Right lobe of liver (tissue), 6 donors: ENCODE data around the gene PIP5K1B. TPM values are rescaled to one million over a fixed set of nuclear protein-coding genes. Genes with fewer than 3 reads are reported as not detected.

ENCODE experiments used
- ATAC-seq, 4 donors: fragments of 200-7000 bp; cut with Tn5 transposase; one replicate each; pipeline ENCODE4 v1.9.1; 2020; ENCODE audit warnings: mild to moderate bottlenecking in 4 of 4, moderate library complexity in 4 of 4
- DNase-seq, 3 donors: peaks; one replicate each; pipeline ENCODE4 v3.0.0-alpha.2; 2020
- H3K27ac ChIP-seq, 3 donors: fragments of 200-600 bp; one replicate each; pipeline ENCODE4 v1.8.0; 2022
- H3K27me3 ChIP-seq, 2 donors: fragments of 200-600 bp; one replicate each; pipeline ENCODE4 v1.8.0; 2022
- H3K36me3 ChIP-seq, 4 donors: fragments of 200-600 bp; sonication (generic) in 1 of 4; one replicate each; pipeline versions ENCODE4 v1.5.1 to v1.8.0; 2017 to 2022; ENCODE audit warnings: control low read depth in 1 of 4
- H3K4me1 ChIP-seq, 4 donors: fragments of 200-600 bp; sonication (generic) in 1 of 4; one replicate each; pipeline versions ENCODE4 v1.5.1 to v1.8.0; 2017 to 2022; ENCODE audit warnings: control low read depth in 1 of 4
- H3K4me3 ChIP-seq, 3 donors: fragments of 200-600 bp; one replicate each; pipeline ENCODE4 v1.8.0; 2022
- H3K9me3 ChIP-seq, 4 donors: fragments of 200-600 bp; sonication (generic) in 1 of 4; one replicate each; pipeline versions ENCODE4 v1.5.1 to v1.8.0; 2017 to 2022; ENCODE audit warnings: control low read depth in 1 of 4
- POLR2A ChIP-seq: fragments of 450-650 bp; IDR thresholded peaks from one replicate; pipeline ENCODE4 v1.6.1; 2017; ENCODE audit warnings: antibody characterized with exemption, mild to moderate bottlenecking
- WGBS: methylation state at CpG from one replicate; pipeline ENCODE4 v1.1.6; 2018; ENCODE audit warnings: low coverage, low lambda C conversion rate; ENCODE audit not compliant: insufficient coverage; ENCODE audit errors: missing lambda C conversion rate; 5-methylcytosine and 5-hydroxymethylcytosine counted together
- intact Hi-C, 2 donors: fragments of 100-400 bp; cut with DNase I; formaldehyde crosslinking; loops; one replicate each; pipeline versions ENCODE4 v1.11.2 to v1.14.1; 2022
- total RNA-seq, 6 experiments: library from RNA; depleted of rRNA in 2 of 6; stranded (reverse); fragments of >200 nt in 2 of 6; fragmentation: NEBNext Ultra II Directional in 3 of 6; extraction: Animal tissue kit (Norgen Biotek cat#: 25700) in 3 of 6; gene quantifications; one replicate each; pipeline versions ENCODE4 v1.1.0 to v1.2.4, GENCODE V29; 2016 to 2023
- TF ChIP-seq, protein P1 (sequence below), 4 donors: fragments of 200-600 bp in 3 of 4; fragments of 450-650 bp in 1 of 4; IDR thresholded peaks; one replicate each; pipeline versions ENCODE4 v1.5.1 to v1.8.0; 2016 to 2022; ENCODE audit warnings: antibody characterized with exemption in 4 of 4, mild to moderate bottlenecking in 2 of 4
- donor health status: DM: no; HTN: yes; CAD: no.
- donor health status: DM: no; HTN: no; CAD: no.
- donor health status: DM: no; HTN: no; CAD: no.
- donor health status: DM: no; HTN: yes; CAD: no.
- donor health status: DM: no; HTN: yes; CAD: no.

The PIP5K1B gene
- total RNA-seq, 6 experiments from 2014 or later = 0.27 to 0.71 TPM; not detected in 4

DNA sequence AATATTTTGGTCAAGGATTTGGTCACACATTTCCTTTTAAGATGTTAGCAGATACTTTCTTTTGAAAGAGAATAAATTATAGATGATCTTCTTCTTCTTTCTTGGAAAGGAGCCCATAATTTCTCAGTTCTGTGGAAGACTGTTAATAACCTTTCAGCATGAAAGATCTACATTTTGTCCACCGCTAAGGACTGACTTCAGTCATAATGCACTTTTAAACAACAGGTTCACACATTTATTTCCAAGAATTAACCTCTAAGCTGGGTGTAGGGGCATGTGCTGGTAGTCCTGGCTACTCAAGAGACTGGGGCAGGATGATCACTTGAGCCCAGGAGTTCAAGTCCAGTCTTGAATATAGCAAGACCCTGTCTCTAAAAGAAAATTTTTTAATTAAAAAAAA, 215.9 kb downstream of the PIP5K1B start:
- no peak for ATAC-seq
- intact Hi-C loops = no loop called here
- Histone ChIP-seq H3K9me3 (no peaks in the 10 kb centered on the region), H3K4me1 (no peaks in the 10 kb centered on the region), H3K27me3 (no peaks in the 10 kb centered on the region), H3K36me3 (no peaks in the 10 kb centered on the region), H3K27ac (no peak overlapping the region), H3K4me3 (no peak overlapping the region)
- no peak for TF ChIP-seq POLR2A
- TF ChIP-seq, protein P1, sequence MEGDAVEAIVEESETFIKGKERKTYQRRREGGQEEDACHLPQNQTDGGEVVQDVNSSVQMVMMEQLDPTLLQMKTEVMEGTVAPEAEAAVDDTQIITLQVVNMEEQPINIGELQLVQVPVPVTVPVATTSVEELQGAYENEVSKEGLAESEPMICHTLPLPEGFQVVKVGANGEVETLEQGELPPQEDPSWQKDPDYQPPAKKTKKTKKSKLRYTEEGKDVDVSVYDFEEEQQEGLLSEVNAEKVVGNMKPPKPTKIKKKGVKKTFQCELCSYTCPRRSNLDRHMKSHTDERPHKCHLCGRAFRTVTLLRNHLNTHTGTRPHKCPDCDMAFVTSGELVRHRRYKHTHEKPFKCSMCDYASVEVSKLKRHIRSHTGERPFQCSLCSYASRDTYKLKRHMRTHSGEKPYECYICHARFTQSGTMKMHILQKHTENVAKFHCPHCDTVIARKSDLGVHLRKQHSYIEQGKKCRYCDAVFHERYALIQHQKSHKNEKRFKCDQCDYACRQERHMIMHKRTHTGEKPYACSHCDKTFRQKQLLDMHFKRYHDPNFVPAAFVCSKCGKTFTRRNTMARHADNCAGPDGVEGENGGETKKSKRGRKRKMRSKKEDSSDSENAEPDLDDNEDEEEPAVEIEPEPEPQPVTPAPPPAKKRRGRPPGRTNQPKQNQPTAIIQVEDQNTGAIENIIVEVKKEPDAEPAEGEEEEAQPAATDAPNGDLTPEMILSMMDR (IDR thresholded peaks at IDR 0.05) = no peak
- WGBS = 93% methylated on average over 1 of the region's 1 CpG
- DNase-seq = no peak

DNA sequence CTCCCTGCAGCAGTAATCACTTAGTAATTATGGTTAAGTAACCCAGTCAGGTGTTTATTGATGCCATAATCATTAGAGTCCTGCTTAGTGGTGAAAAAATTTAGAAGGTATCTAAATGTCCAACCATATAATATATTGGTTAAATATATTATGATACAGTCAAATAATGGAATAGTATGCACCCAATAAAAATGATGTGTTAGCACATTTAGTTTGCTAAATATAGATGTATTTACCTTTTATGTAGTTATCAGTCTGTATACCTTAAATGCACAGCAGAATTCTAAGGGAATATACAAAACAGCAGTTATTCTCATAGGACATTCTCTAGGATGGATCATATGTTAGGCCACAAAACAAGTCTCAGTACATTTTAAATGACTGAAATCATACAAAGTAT, 218.4 kb downstream of the PIP5K1B start:
- H3K27me3 ChIP-seq = no peaks in the 10 kb centered on the region
- no peaks in the 10 kb centered on the region for H3K36me3 ChIP-seq
- no peak overlapping the region for H3K27ac ChIP-seq
- H3K9me3 ChIP-seq = no peaks in the 10 kb centered on the region
- no peak for DNase-seq
- intact Hi-C loops = no loop called here
- no peaks in the 10 kb centered on the region for H3K4me1 ChIP-seq
- ATAC-seq = no peak
- no peak overlapping the region for H3K4me3 ChIP-seq
- TF ChIP-seq POLR2A = no peak
- TF ChIP-seq, protein P1 (IDR thresholded peaks at IDR 0.05) = no peak

DNA sequence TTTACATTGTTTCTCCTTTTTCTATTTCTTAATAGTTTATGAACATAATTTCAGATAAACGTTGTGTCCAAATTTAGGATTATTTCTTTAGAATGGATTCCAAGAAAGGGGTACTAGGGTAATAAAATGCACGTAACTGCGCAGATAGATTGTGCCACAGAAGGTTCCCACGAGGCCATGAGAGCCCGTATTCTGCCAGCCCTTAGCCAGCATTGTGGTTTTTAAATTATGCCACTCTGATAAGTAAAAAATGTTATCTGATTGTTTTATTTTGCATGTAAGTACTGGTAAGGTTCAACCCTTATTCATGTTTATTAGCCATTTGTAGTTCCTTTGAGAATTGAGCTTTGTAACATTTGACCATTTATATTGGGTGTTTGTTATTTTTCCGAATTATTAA, 220.1 kb downstream of the PIP5K1B start:
- intact Hi-C loops = no loop called here
- Histone ChIP-seq H3K4me1 (no peaks in the 10 kb centered on the region), H3K4me3 (no peak overlapping the region), H3K36me3 (no peaks in the 10 kb centered on the region), H3K27ac (no peak overlapping the region), H3K27me3 (no peaks in the 10 kb centered on the region), H3K9me3 (no peaks in the 10 kb centered on the region)
- ATAC-seq = no peak
- no peak for DNase-seq
- WGBS = 35% methylated on average over 6 of the region's 6 CpGs
- TF ChIP-seq POLR2A = no peak
- TF ChIP-seq, protein P1 (IDR thresholded peaks at IDR 0.05) = no peak

DNA sequence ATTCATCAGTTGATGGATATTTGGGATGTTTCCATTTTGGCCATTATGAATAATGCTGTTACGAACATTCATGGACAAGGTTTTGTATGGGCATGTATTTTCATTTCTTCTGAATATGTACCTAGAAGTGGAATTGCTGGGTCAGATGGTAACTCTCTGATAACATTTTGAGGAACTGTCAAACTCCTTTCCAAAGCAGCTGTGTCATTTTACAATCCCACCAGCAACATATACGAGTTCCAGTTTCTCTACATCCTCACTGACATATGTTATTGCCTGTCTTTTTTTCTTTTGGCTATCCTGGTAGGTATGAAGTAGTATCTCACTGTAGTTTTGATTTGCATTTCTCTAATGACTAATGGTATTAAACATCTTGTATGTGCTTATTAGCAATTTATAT, 222.1 kb downstream of the PIP5K1B start:
- no peaks in the 10 kb centered on the region for H3K27me3 ChIP-seq
- intact Hi-C loops = no loop called here
- WGBS = 23% methylated on average over 2 of the region's 2 CpGs
- ATAC-seq (no peak), DNase-seq (no peak)
- no peak overlapping the region for H3K4me3 ChIP-seq
- no peaks in the 10 kb centered on the region for H3K4me1 ChIP-seq
- no peak for TF ChIP-seq POLR2A
- TF ChIP-seq, protein P1 (IDR thresholded peaks at IDR 0.05) = no peak
- H3K27ac ChIP-seq = no peak overlapping the region
- no peaks in the 10 kb centered on the region for H3K36me3 ChIP-seq
- no peaks in the 10 kb centered on the region for H3K9me3 ChIP-seq

DNA sequence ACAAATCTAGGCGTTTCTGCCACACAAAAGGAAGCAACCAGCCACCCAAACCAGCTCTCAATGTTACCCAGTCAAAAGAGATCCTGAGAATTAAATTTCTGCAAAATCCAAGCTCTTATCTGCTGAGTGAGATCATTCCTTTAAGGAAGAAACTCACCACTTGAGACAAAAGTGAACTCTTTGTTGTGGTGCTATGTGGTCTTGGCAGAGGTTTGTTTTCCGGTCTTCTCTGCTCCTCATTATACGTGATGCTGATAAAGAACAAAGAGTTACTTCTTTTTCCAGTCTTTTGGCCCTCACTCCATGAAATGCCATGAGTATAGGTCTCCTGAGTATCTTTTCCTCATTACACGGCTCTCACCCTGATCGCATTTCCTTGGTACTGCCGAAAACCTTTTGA, 226.8 kb downstream of the PIP5K1B start:
- intact Hi-C loops = no loop called here
- ATAC-seq (no peak), DNase-seq (no peak)
- no peak overlapping the region for H3K27ac ChIP-seq
- H3K36me3 ChIP-seq = no peaks in the 10 kb centered on the region
- H3K4me3 ChIP-seq = no peak overlapping the region
- TF ChIP-seq POLR2A = no peak
- TF ChIP-seq, protein P1 (IDR thresholded peaks at IDR 0.05) = no peak
- no peaks in the 10 kb centered on the region for H3K27me3 ChIP-seq
- no peaks in the 10 kb centered on the region for H3K4me1 ChIP-seq
- no peaks in the 10 kb centered on the region for H3K9me3 ChIP-seq
- 72% methylated on average over 6 of the region's 6 CpGs for WGBS
